Kidney (tissue), 14 donors: ENCODE data around the gene MOK. TPM values are rescaled to one million over a fixed set of nuclear protein-coding genes. Genes with fewer than 3 reads are reported as not detected.

ENCODE experiments used
- DNase-seq, 5 donors: peaks; one replicate each; pipeline ENCODE4 v3.0.0-alpha.2; 2013 to 2020
- FAIRE-seq: peaks from 2 replicates; lab custom pipeline; 2012; peaks lifted over from hg19 to GRCh38; lab: Jason Lieb, UNC
- H3K27ac ChIP-seq, 2 donors: one replicate each; pipeline ENCODE4 v1.7.0; 2013; ENCODE audit warnings: low read depth in 2 of 2, low read length in 2 of 2, inconsistent platforms in 1 of 2
- H3K27me3 ChIP-seq: one replicate; pipeline ENCODE4 v1.7.1; 2013; ENCODE audit warnings: low read length, inconsistent platforms; ENCODE audit not compliant: control insufficient read depth, insufficient read depth
- H3K36me3 ChIP-seq, 3 donors: one replicate each; pipeline versions ENCODE4 v1.7.0 to v1.7.1; 2013; ENCODE audit warnings: low read length in 3 of 3, control low read depth in 1 of 3, inconsistent platforms in 1 of 3; ENCODE audit not compliant: insufficient read depth in 3 of 3, control insufficient read depth in 2 of 3
- H3K4me1 ChIP-seq, 3 donors: one replicate each; pipeline versions ENCODE4 v1.7.0 to v1.7.1; 2013; ENCODE audit warnings: low read length in 3 of 3, inconsistent platforms in 1 of 3, low read depth in 1 of 3; ENCODE audit not compliant: control insufficient read depth in 2 of 3, insufficient read depth in 2 of 3
- H3K4me3 ChIP-seq, 3 donors: one replicate each; pipeline versions ENCODE4 v1.7.0 to v1.8.1; 2013; ENCODE audit warnings: low read length in 3 of 3, control low read depth in 1 of 3, inconsistent platforms in 1 of 3
- H3K9ac ChIP-seq, 3 donors: one replicate each; pipeline versions ENCODE4 v1.7.0 to v1.7.1; 2013; ENCODE audit warnings: low read length in 3 of 3, control low read depth in 1 of 3, inconsistent platforms in 1 of 3
- H3K9me3 ChIP-seq, 3 donors: one replicate each; pipeline versions ENCODE4 v1.7.0 to v1.7.1; 2013; ENCODE audit warnings: low read length in 3 of 3, control low read depth in 1 of 3, inconsistent platforms in 1 of 3; ENCODE audit not compliant: control insufficient read depth in 2 of 3, insufficient read depth in 1 of 3
- intact Hi-C: fragments of 100-400 bp; cut with DNase I; formaldehyde crosslinking; loops from one replicate; pipeline ENCODE4 v1.11.1; 2022
- polyA plus RNA-seq: library from polyadenylated mRNA; stranded (reverse); fragments of 350-450 nt; fragmentation: Illumina TruSeq; extraction: RNeasy Lipid Tissue Mini Kit (QIAGEN cat#74804); gene quantifications from one replicate; pipeline ENCODE4 v1.2.3, GENCODE V29; 2014; ENCODE audit warnings: low read depth, low replicate concordance; ENCODE audit not compliant: insufficient read depth
- total RNA-seq: library from RNA; stranded (reverse); fragmentation: NEBNext Ultra II Directional; extraction: Animal tissue kit (Norgen Biotek cat#: 25700); gene quantifications from one replicate; pipeline ENCODE4 v1.2.1, GENCODE V29; 2021
- TF ChIP-seq, protein P1 (sequence below): IDR thresholded peaks from 3 replicates; pipeline ENCODE4 v1.5.1; 2012; ENCODE audit warnings: mild to moderate bottlenecking, moderate library complexity, borderline replicate concordance; ENCODE audit not compliant: insufficient read depth; ENCODE audit errors: extremely low read depth
- donor health status: control.
- donor health status: control.
- donor health status: control.
- donor health status: control.
- donor health status: control.
- donor health status: DM: yes; HTN: yes; CAD: no.
- donor health status: Normal renal cell carcinoma (clear cell type).

MOK gene
- total and polyA plus RNA-seq, 2 donors from 2014 or later = 20.4 to 32.7 TPM

DNA sequence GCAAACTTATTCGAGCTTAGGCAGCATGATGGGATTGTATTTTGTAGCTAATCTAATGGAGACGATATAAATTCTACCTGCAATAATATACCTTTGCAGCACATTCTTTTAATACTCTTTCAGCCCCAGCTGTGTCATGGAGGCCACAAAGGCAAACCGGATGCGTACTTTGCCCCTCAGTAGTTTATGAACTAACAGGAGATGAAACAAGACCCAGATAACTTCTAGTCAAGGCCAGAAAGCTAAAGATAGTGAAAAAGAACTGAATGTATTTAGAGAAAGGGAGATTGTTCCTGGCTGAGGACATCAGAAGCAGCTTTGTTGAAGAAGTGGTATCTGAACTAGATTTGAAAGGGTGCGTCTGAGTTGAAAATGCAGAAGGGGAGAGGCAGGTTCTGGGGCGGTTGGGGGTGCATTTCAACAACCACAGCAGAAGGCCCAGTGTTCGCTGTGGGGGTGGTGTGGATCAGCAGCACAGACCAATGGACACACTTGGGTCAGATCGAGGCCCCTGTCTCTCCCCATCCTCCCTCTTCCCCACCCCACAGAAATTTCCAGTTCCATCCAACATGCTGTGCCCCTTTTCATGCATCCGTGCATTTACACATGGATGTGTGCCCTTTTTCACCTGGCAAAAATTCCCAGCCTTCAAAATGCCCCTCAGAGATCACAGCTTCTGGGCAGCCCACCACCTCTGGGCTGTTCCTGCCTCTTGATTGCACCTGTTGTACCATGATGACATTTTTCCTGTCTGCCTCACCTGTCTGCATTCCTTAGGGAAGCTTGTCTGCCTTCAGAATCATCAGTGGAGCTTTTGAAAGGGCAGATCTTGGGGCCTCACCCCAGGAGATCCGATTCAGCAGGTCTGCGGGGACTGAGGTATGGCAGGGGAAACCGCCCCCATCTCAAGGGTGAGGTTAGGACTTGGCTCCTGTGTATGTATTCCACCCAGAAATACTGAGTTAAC, 16.8 kb upstream of the MOK start:
- no peaks in the 10 kb centered on the region for H3K36me3 ChIP-seq
- H3K27me3 ChIP-seq = no peaks in the 10 kb centered on the region
- peaks cover 0 to 13% (median 12%) of the 10 kb centered on the region in 3 donors for H3K4me1 ChIP-seq
- H3K4me3 ChIP-seq = no peak overlapping the region
- FAIRE-seq (no peak), DNase-seq (no peak)
- H3K9me3 ChIP-seq = no peaks in the 10 kb centered on the region
- intact Hi-C loops = no loop called here
- H3K9ac ChIP-seq = no peak overlapping the region
- H3K27ac ChIP-seq = no peak overlapping the region
- TF ChIP-seq, protein P1, sequence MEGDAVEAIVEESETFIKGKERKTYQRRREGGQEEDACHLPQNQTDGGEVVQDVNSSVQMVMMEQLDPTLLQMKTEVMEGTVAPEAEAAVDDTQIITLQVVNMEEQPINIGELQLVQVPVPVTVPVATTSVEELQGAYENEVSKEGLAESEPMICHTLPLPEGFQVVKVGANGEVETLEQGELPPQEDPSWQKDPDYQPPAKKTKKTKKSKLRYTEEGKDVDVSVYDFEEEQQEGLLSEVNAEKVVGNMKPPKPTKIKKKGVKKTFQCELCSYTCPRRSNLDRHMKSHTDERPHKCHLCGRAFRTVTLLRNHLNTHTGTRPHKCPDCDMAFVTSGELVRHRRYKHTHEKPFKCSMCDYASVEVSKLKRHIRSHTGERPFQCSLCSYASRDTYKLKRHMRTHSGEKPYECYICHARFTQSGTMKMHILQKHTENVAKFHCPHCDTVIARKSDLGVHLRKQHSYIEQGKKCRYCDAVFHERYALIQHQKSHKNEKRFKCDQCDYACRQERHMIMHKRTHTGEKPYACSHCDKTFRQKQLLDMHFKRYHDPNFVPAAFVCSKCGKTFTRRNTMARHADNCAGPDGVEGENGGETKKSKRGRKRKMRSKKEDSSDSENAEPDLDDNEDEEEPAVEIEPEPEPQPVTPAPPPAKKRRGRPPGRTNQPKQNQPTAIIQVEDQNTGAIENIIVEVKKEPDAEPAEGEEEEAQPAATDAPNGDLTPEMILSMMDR = no peak

DNA sequence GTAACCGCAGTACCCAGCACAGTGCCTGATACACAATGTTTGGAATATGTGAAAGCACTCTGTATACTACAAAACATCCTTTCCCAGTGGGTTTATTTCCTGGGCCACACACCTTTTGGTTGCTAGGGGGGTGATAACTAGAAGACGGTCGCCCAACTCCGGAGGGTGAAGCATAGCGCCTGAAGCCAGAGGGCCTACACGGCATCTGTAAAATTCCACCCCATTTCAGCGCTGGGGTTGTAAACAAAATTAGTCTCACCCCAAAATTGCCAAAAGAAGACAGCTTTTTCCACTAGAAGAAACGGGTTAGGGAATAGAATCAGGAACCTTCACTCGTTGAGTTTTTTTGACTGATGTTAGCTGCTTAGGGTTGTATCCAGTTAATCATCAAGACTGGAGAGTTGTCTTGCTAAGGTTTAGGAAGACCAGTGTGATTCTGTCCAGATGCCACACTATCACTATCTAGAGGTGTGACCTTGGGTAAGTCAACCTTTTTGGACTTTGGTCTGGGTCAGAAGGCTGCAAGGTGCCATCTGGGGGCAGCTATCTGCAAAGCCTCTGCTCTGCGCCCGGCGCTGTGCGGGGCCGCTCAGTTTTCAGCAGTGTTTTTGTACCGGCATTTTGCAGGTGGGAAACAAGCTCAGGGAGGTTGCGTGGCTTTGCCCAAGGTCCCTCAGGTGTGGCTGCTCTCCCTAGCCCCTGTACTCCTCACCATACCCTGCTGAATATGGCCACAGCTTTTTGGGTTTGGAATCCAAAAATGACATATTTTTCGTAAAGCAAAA, 15.9 kb upstream of the MOK start:
- Histone ChIP-seq H3K4me1 (peaks cover 0 to 19% (median 14%) of the 10 kb centered on the region in 3 donors), H3K36me3 (no peaks in the 10 kb centered on the region), H3K27ac (no peak overlapping the region), H3K9ac (peak overlapping the region in 2 of 3 donors; percentile 55 to 97), H3K4me3 (peak overlapping the region; percentile 66 to 86 (median 73)), H3K9me3 (no peaks in the 10 kb centered on the region), H3K27me3 (no peaks in the 10 kb centered on the region)
- intact Hi-C loops = no loop called here
- TF ChIP-seq, protein P1 = no peak
- FAIRE-seq (no peak), DNase-seq (no peak)

DNA sequence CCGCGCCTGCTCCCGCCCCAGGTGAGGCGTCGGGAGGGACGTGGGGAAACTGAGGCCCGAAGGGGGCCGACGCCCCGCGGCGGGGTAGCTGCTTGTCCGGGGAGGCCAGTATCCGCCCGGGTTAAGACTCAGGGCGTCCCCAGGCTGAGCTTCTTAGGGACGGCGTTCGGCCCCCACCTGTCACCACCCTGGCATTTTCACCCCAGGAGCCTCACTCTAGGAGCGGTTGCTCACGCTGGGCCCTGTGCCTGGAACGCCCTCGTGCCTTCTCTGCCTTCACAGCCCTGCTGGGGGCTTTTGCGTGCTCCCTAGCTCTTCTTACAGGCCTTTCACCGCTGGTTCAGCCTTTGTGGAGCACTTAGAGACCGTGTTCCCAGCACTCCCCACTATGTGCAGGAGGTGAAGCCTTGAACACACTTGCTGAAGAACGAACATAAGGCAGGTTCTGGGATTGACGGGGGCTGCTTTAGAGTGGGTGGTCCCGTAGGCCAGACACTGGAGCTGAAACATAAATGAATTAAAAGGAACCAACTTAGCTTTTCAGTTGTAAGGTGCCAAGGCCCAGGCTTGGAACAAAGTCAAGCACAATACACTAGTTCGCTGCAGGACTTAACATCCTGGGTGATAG, 15.2 kb upstream of the MOK start:
- peak; percentile 38 to 82 (median 57) for DNase-seq
- TF ChIP-seq, protein P1 = no peak
- peaks cover 0 to 19% (median 15%) of the 10 kb centered on the region in 3 donors for H3K4me1 ChIP-seq

More for the DNA sequence above, 15.2 kb upstream of the MOK start:
- no peak for FAIRE-seq
- Histone ChIP-seq H3K27me3 (no peaks in the 10 kb centered on the region), H3K27ac (peak overlapping the region; percentile 73 to 74), H3K36me3 (no peaks in the 10 kb centered on the region), H3K9me3 (no peaks in the 10 kb centered on the region), H3K4me3 (peak overlapping the region; percentile 66 to 86 (median 73)), H3K9ac (peak overlapping the region; percentile 12 to 97 (median 55))
- intact Hi-C loops = no loop called here
